Duodenal mucosa (tissue), 2 donors: ENCODE data around the gene CLDN19.
A peak's percentile ranks its signal among the peaks of the same experiment; 100 is the strongest.

Experiments
- H3K27ac ChIP-seq: one replicate; pipeline ENCODE4 v1.7.0; 2013; ENCODE audit warnings: low read depth, low read length
- H3K27me3 ChIP-seq, 2 donors: one replicate each; pipeline ENCODE4 v1.7.0; 2013; ENCODE audit warnings: low read length in 2 of 2, control low read depth in 1 of 2; ENCODE audit not compliant: insufficient read depth in 2 of 2, control insufficient read depth in 1 of 2
- H3K36me3 ChIP-seq, 2 donors: one replicate each; pipeline ENCODE4 v1.7.0; 2013; ENCODE audit warnings: low read length in 2 of 2, control low read depth in 1 of 2; ENCODE audit not compliant: insufficient read depth in 2 of 2, control insufficient read depth in 1 of 2
- H3K4me1 ChIP-seq, 2 donors: one replicate each; pipeline ENCODE4 v1.7.0; 2013; ENCODE audit warnings: low read length in 2 of 2, control low read depth in 1 of 2; ENCODE audit not compliant: insufficient read depth in 2 of 2, control insufficient read depth in 1 of 2
- H3K4me3 ChIP-seq, 2 donors: one replicate each; pipeline ENCODE4 v1.7.0; 2013; ENCODE audit warnings: low read length in 2 of 2, low read depth in 1 of 2
- H3K9ac ChIP-seq, 2 donors: one replicate each; pipeline ENCODE4 v1.7.0; 2013; ENCODE audit warnings: low read length in 2 of 2, low read depth in 1 of 2
- H3K9me3 ChIP-seq, 2 donors: one replicate each; pipeline ENCODE4 v1.7.0; 2013; ENCODE audit warnings: low read length in 2 of 2, control low read depth in 1 of 2; ENCODE audit not compliant: control insufficient read depth in 1 of 2

Gene CLDN19

GRCh38 chr1:42690477-42691156 lies 49.4 kb downstream of the CLDN19 start:
- H3K4me1 ChIP-seq, result peaks cover 70 to 78% of the 10 kb centered on the region in 2 donors

GRCh38 chr1:42689912-42690311 lies 50.1 kb downstream of the CLDN19 start:
- Histone ChIP-seq H3K4me3 (no peak overlapping the region), H3K4me1 (peaks cover 78 to 84% of the 10 kb centered on the region in 2 donors), H3K27ac (no peak overlapping the region), H3K27me3 (no peaks in the 10 kb centered on the region), H3K36me3 (peaks cover 0 to 1% of the 10 kb centered on the region in 2 donors), H3K9me3 (no peaks in the 10 kb centered on the region), H3K9ac (no peak overlapping the region)

More at GRCh38 chr1:42690477-42691156, 49.4 kb downstream of the CLDN19 start:
- Histone ChIP-seq H3K27me3 (no peaks in the 10 kb centered on the region), H3K4me3 (peak overlapping the region in 1 of 2 donors; percentile 24), H3K27ac (no peak overlapping the region), H3K36me3 (peaks cover 0 to 8% of the 10 kb centered on the region in 2 donors), H3K9ac (no peak overlapping the region), H3K9me3 (no peaks in the 10 kb centered on the region)

DNA sequence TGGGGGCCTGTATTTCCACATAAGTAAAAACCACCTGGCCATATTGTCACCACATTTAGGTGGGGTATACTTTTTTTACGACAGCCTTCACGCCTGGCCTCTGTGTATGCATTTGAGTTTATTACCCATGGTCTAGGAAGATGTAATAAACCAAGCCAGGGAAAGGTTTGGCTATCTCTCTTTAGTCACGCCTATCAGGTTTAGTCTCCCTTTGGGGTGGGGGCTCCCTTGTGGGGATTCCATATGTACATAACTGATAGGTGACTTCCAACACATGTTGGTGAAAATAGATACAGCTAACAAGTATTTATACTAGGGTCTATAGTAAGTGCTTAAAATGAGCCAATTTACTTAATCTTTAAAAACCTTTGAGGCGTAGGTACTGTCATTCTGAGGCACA lies 53.6 kb downstream of the CLDN19 start:
- Histone ChIP-seq H3K27me3 (no peaks in the 10 kb centered on the region), H3K4me3 (no peak overlapping the region), H3K27ac (no peak overlapping the region), H3K36me3 (no peaks in the 10 kb centered on the region), H3K9ac (no peak overlapping the region), H3K9me3 (no peaks in the 10 kb centered on the region), H3K4me1 (peaks cover 59 to 68% of the 10 kb centered on the region in 2 donors)

DNA sequence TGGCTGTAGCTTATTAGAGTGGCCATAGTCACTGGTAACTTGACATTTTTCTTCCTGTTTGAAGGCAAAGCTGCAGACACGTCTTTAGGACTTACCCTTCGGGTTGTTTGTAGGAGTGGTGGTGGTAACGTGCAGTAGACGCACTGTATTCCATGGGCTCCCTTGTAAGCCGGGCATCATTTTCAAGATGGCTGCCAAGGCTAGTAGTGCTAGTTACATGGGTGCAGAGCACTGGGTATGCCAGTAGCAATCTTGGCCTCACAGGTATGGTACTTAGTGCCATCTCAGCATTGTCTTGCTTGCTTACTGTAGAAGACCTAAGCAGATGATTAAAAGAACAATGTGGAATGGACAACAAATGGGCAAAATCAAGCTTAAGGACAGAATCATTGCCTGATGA lies 55.9 kb downstream of the CLDN19 start:
- no peaks in the 10 kb centered on the region for H3K27me3 ChIP-seq
- H3K9me3 ChIP-seq, result no peaks in the 10 kb centered on the region
- H3K27ac ChIP-seq, result no peak overlapping the region
- peak overlapping the region; percentile 81 to 84 for H3K4me3 ChIP-seq
- H3K36me3 ChIP-seq, result no peaks in the 10 kb centered on the region
- peaks cover 57 to 62% of the 10 kb centered on the region in 2 donors for H3K4me1 ChIP-seq
- H3K9ac ChIP-seq, result peak overlapping the region; percentile 28 to 75
